SH-SY5Y (cell line): ENCODE results near the gene TBC1D17.

ENCODE experiments used
- GATA2 ChIP-seq: IDR thresholded peaks from 2 replicates; pipeline ENCODE4 v1.6.1; 2011; ENCODE audit warnings: mild to moderate bottlenecking, low read depth, low read length
- GATA3 ChIP-seq: IDR thresholded peaks from 2 replicates; pipeline ENCODE4 v1.6.1; 2011; ENCODE audit warnings: low read depth, mild to moderate bottlenecking, low read length, moderate library complexity

TBC1D17 gene

GRCh38 chr19:49887665-49888509, 10.4 kb downstream of the TBC1D17 start:
- TF ChIP-seq GATA3: no peak
- no peak for TF ChIP-seq GATA2

GRCh38 chr19:49888510-49888824, 11.0 kb downstream of the TBC1D17 start:
- TF ChIP-seq GATA2 (no peak), GATA3 (no peak)

GRCh38 chr19:49889038-49889686, 11.7 kb downstream of the TBC1D17 start:
- TF ChIP-seq GATA2 (no peak), GATA3 (no peak)

GRCh38 chr19:49889687-49890348, 12.3 kb downstream of the TBC1D17 start:
- TF ChIP-seq GATA2: no peak
- no peak for TF ChIP-seq GATA3

- no peak for TF ChIP-seq GATA3
- TF ChIP-seq GATA2: no peak
Measured at GRCh38 chr19:49890349-49891311, 13.1 kb downstream of the TBC1D17 start.

GRCh38 chr19:49891393-49891792, 13.9 kb downstream of the TBC1D17 start:
- no peak for TF ChIP-seq GATA2

GRCh38 chr19:49892716-49893115, 15.2 kb downstream of the TBC1D17 start:
- no peak for TF ChIP-seq GATA3
- no peak for TF ChIP-seq GATA2

GRCh38 chr19:49894011-49894664, 16.6 kb downstream of the TBC1D17 start:
- no peak for TF ChIP-seq GATA3
- no peak for TF ChIP-seq GATA2

- TF ChIP-seq GATA3: no peak
- no peak for TF ChIP-seq GATA2
Measured at GRCh38 chr19:49894879-49895565, 17.5 kb downstream of the TBC1D17 start.

- TF ChIP-seq GATA3 (no peak), GATA2 (no peak)
Measured at GRCh38 chr19:49895566-49896297, 18.2 kb downstream of the TBC1D17 start.

- TF ChIP-seq GATA3: no peak
- TF ChIP-seq GATA2: no peak
Measured at GRCh38 chr19:49896863-49897621, 19.5 kb downstream of the TBC1D17 start, which contains the start of gene IL4I1. IL4I1 (minus strand) TSS chr19:49896887; CDS start chr19:49896160, 727 bp downstream.

GRCh38 chr19:49904136-49904535, 26.6 kb downstream of the TBC1D17 start:
- TF ChIP-seq GATA3 (no peak), GATA2 (no peak)
